H9 (cell line): ENCODE results near the gene TGFBRAP1. TPM values are rescaled to one million over a fixed set of nuclear protein-coding genes. Genes with fewer than 3 reads are reported as not detected.

Source experiments
- DNase-seq: peaks from one replicate; pipeline ENCODE4 v3.0.0-alpha.2; 2017
- H2AFZ ChIP-seq: one replicate; pipeline ENCODE4 v1.6.1; 2013; ENCODE audit warnings: mild to moderate bottlenecking, low read length, control low read depth, moderate library complexity
- H2AK5ac ChIP-seq: 2 replicates; pipeline ENCODE4 v1.6.1; 2013; ENCODE audit warnings: low read length, control low read depth, mixed read lengths; ENCODE audit not compliant: insufficient read length
- H2BK120ac ChIP-seq: one replicate; pipeline ENCODE4 v1.6.1; 2013; ENCODE audit warnings: low read depth, mild to moderate bottlenecking, low read length, control low read depth, inconsistent platforms; ENCODE audit not compliant: poor library complexity, severe bottlenecking
- H2BK12ac ChIP-seq: 2 replicates; pipeline ENCODE4 v1.6.1; 2013; ENCODE audit warnings: low read length, control low read depth, mixed read lengths, low read depth; ENCODE audit not compliant: insufficient read length
- H2BK15ac ChIP-seq: 2 replicates; pipeline ENCODE4 v1.6.1; 2013; ENCODE audit warnings: low read depth, low read length, control low read depth
- H2BK20ac ChIP-seq: one replicate; pipeline ENCODE4 v1.6.1; 2013; ENCODE audit warnings: low read depth, mild to moderate bottlenecking, low read length, control low read depth, inconsistent platforms; ENCODE audit not compliant: poor library complexity, severe bottlenecking
- H2BK5ac ChIP-seq: 2 replicates; pipeline ENCODE4 v1.6.1; 2013; ENCODE audit warnings: low read length, control low read depth, mixed read lengths; ENCODE audit not compliant: insufficient read length
- H3K14ac ChIP-seq: 2 replicates; pipeline ENCODE4 v1.6.1; 2013; ENCODE audit warnings: low read length, control low read depth; ENCODE audit not compliant: insufficient read depth
- H3K18ac ChIP-seq: 2 replicates; pipeline ENCODE4 v1.6.1; 2013; ENCODE audit warnings: low read depth, mild to moderate bottlenecking, mixed read lengths, low read length, control low read depth; ENCODE audit not compliant: insufficient read length
- H3K23ac ChIP-seq: 2 replicates; pipeline ENCODE4 v1.6.1; 2013; ENCODE audit warnings: low read length, control low read depth, mixed read lengths, low read depth; ENCODE audit not compliant: insufficient read length
- H3K23me2 ChIP-seq: 2 replicates; pipeline ENCODE4 v1.6.1; 2013; ENCODE audit warnings: low read depth, mild to moderate bottlenecking, mixed read lengths, low read length, control low read depth; ENCODE audit not compliant: insufficient read length, poor library complexity, severe bottlenecking
- H3K27ac ChIP-seq: 2 replicates; pipeline ENCODE4 v1.5.1; 2013; ENCODE audit warnings: low read length, control low read depth, mixed read lengths, low read depth; ENCODE audit not compliant: insufficient read length
- H3K27me3 ChIP-seq: 2 replicates; pipeline ENCODE4 v1.6.1; 2013; ENCODE audit warnings: low read length, control low read depth, inconsistent platforms; ENCODE audit not compliant: insufficient read depth
- H3K4ac ChIP-seq: 2 replicates; pipeline ENCODE4 v1.6.1; 2013; ENCODE audit warnings: low read depth, mild to moderate bottlenecking, control low read depth, inconsistent platforms, low read length, moderate library complexity
- H3K4me1 ChIP-seq: 2 replicates; pipeline ENCODE4 v1.6.1; 2013; ENCODE audit warnings: low read length, control low read depth, inconsistent platforms; ENCODE audit not compliant: insufficient read depth
- H3K4me2 ChIP-seq: 2 replicates; pipeline ENCODE4 v1.6.1; 2013; ENCODE audit warnings: low read length, control low read depth, mixed read lengths; ENCODE audit not compliant: insufficient read length, insufficient read depth
- H3K56ac ChIP-seq: 2 replicates; pipeline ENCODE4 v1.6.1; 2013; ENCODE audit warnings: low read depth, mild to moderate bottlenecking, mixed read lengths, low read length, control low read depth; ENCODE audit not compliant: insufficient read length
- H3K79me1 ChIP-seq: 2 replicates; pipeline ENCODE4 v1.6.1; 2013; ENCODE audit warnings: low read depth, mild to moderate bottlenecking, moderate library complexity, low read length, control low read depth, inconsistent platforms; ENCODE audit not compliant: insufficient read depth, poor library complexity, severe bottlenecking
- H3K79me2 ChIP-seq: 2 replicates; pipeline ENCODE4 v1.6.1; 2013; ENCODE audit warnings: low read length, control low read depth, inconsistent platforms; ENCODE audit not compliant: insufficient read depth
- H3K9ac ChIP-seq: 2 replicates; pipeline ENCODE4 v1.6.1; 2013; ENCODE audit warnings: low read length, control low read depth, mixed read lengths; ENCODE audit not compliant: insufficient read length; ENCODE audit errors: extremely low read depth
- H3K9me3 ChIP-seq: one replicate; pipeline ENCODE4 v1.6.1; 2013; ENCODE audit warnings: low read depth, low read length, inconsistent platforms; ENCODE audit not compliant: control insufficient read depth
- H3T11ph ChIP-seq: one replicate; pipeline ENCODE4 v1.6.1; 2013; ENCODE audit warnings: mild to moderate bottlenecking, low read length, control low read depth, inconsistent platforms
- H4K20me1 ChIP-seq: one replicate; pipeline ENCODE4 v1.6.1; 2013; ENCODE audit not compliant: control insufficient read depth, insufficient read length, insufficient read depth
- H4K5ac ChIP-seq: 2 replicates; pipeline ENCODE4 v1.6.1; 2013; ENCODE audit warnings: low read depth, mild to moderate bottlenecking, mixed read lengths, low read length, control low read depth; ENCODE audit not compliant: insufficient read length
- H4K8ac ChIP-seq: replicated peaks from 2 replicates; pipeline ENCODE4 v1.6.1; 2013; ENCODE audit warnings: low read length, control low read depth, mixed read lengths, low read depth; ENCODE audit not compliant: insufficient read length
- H4K91ac ChIP-seq: 2 replicates; pipeline ENCODE4 v1.6.1; 2013; ENCODE audit warnings: low read depth, mild to moderate bottlenecking, moderate library complexity, mixed read lengths, low read length, control low read depth; ENCODE audit not compliant: insufficient read length
- H3K27ac Mint-ChIP-seq, 3 experiments: 2 replicates in 2 of 3; 3 replicates in 1 of 3; pipeline ENCODE4 v1.8.0; 2020 to 2021; ENCODE audit warnings: mixed read lengths in 3 of 3, mild to moderate bottlenecking in 1 of 3, moderate library complexity in 1 of 3
- H3K27me3 Mint-ChIP-seq: 2 replicates; pipeline ENCODE4 v1.8.0; 2021; ENCODE audit warnings: low read depth, mild to moderate bottlenecking, moderate library complexity, mixed read lengths
- H3K36me3 Mint-ChIP-seq, 3 experiments: 2 replicates in 2 of 3; 3 replicates in 1 of 3; pipeline ENCODE4 v1.8.0; 2020 to 2021; ENCODE audit warnings: low read depth in 3 of 3, mixed read lengths in 3 of 3; ENCODE audit not compliant: insufficient read depth in 1 of 3
- H3K4me1 Mint-ChIP-seq, 2 experiments: 2 replicates each; pipeline ENCODE4 v1.8.0; 2020; ENCODE audit warnings: mixed read lengths in 2 of 2
- H3K4me3 Mint-ChIP-seq, 2 experiments: 2 replicates in 1 of 2; 3 replicates in 1 of 2; pipeline ENCODE4 v1.8.0; 2020 to 2021; ENCODE audit warnings: mild to moderate bottlenecking in 2 of 2, mixed read lengths in 2 of 2, moderate library complexity in 1 of 2
- H3K9me3 Mint-ChIP-seq, 2 experiments: 2 replicates in 1 of 2; 3 replicates in 1 of 2; pipeline ENCODE4 v1.8.0; 2020; ENCODE audit warnings: mild to moderate bottlenecking in 2 of 2, mixed read lengths in 2 of 2, moderate library complexity in 1 of 2
- WGBS: extraction: QIAGEN DNeasy Blood & Tissue Kit; methylation state at CpG from one replicate; pipeline ENCODE4 v1.1.7; 2013; ENCODE audit warnings: missing lambda C conversion rate, low lambda C conversion rate, mixed read lengths; ENCODE audit not compliant: insufficient read length; ENCODE audit errors: extremely low coverage; 5-methylcytosine and 5-hydroxymethylcytosine counted together
- total RNA-seq: library from RNA; stranded (reverse); gene quantifications from 2 replicates; pipeline ENCODE4 v1.2.1, GENCODE V29; 2021
- TF ChIP-seq, protein P1 (sequence below): fragments of 200-600 bp; sonication (generic); conservative IDR thresholded peaks from 3 replicates; pipeline ENCODE4 v1.8.0; 2021; ENCODE audit warnings: antibody characterized with exemption, mild to moderate bottlenecking

TGFBRAP1 gene
- total RNA-seq, 1 experiment from 2014 or later = 23.6 TPM

DNA sequence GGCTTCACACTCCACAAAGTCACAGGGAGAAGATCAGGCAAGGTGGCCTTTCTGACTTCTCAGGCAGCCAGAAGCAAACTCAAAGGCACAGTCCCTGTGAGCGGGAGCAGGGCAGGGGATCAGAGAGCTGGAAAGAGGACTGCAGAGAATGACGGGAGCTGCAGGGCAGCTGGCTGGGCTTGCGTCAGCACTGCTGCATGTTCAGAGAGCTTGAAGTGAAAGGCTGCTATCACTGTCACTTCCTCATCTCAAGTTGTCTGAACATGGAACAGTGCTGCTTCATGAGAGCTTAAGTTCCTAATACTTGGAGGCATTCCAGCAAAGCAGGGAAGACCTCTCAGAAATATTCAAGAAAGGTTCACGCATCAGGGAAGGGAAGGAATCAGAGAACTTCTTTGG lies 20.4 kb downstream of the TGFBRAP1 start:
- no peak overlapping the region for H2AK5ac ChIP-seq
- H2BK15ac ChIP-seq = no peak overlapping the region
- no peak overlapping the region for H3K18ac ChIP-seq
- H3K23me2 ChIP-seq = no peaks in the 10 kb centered on the region
- Mint-ChIP-seq H3K4me1 (peaks cover 15 to 16% of the 10 kb centered on the region in 2 experiments), H3K9me3 (no peaks in the 10 kb centered on the region), H3K27me3 (no peaks in the 10 kb centered on the region), H3K27ac (peak overlapping the region in 2 of 3 experiments; percentile 43 to 68; a peak in 5 of 7 replicates), H3K36me3 (peaks cover 4 to 22% (median 12%) of the 10 kb centered on the region in 3 experiments; a peak in 6 of 7 replicates), H3K4me3 (no peak overlapping the region)
- H3K4ac ChIP-seq = no peak overlapping the region
- H3T11ph ChIP-seq = no peak overlapping the region
- H2BK5ac ChIP-seq = no peak overlapping the region
- TF ChIP-seq, protein P1, sequence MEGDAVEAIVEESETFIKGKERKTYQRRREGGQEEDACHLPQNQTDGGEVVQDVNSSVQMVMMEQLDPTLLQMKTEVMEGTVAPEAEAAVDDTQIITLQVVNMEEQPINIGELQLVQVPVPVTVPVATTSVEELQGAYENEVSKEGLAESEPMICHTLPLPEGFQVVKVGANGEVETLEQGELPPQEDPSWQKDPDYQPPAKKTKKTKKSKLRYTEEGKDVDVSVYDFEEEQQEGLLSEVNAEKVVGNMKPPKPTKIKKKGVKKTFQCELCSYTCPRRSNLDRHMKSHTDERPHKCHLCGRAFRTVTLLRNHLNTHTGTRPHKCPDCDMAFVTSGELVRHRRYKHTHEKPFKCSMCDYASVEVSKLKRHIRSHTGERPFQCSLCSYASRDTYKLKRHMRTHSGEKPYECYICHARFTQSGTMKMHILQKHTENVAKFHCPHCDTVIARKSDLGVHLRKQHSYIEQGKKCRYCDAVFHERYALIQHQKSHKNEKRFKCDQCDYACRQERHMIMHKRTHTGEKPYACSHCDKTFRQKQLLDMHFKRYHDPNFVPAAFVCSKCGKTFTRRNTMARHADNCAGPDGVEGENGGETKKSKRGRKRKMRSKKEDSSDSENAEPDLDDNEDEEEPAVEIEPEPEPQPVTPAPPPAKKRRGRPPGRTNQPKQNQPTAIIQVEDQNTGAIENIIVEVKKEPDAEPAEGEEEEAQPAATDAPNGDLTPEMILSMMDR = no peak
- no peaks in the 10 kb centered on the region for H4K20me1 ChIP-seq
- no CpG with 5 or more reads among the region's 4 CpGs for WGBS
- no peak overlapping the region for H2BK20ac ChIP-seq
- no peak overlapping the region for H3K4me2 ChIP-seq
- no peak overlapping the region for H2AFZ ChIP-seq
- H3K79me2 ChIP-seq = no peaks in the 10 kb centered on the region; the same call in 1 of the 2 replicates
- no peak overlapping the region for H4K5ac ChIP-seq
- no peak overlapping the region for H2BK12ac ChIP-seq
- H4K8ac ChIP-seq = no peak overlapping the region
- H3K23ac ChIP-seq = no peak overlapping the region
- H4K91ac ChIP-seq = no peak overlapping the region
- no peak overlapping the region for H3K56ac ChIP-seq
- no peak overlapping the region for H3K27ac ChIP-seq
- H3K27me3 ChIP-seq = no peaks in the 10 kb centered on the region
- H3K9me3 ChIP-seq = no peaks in the 10 kb centered on the region
- H3K9ac ChIP-seq = no peak overlapping the region
- H3K79me1 ChIP-seq = peaks cover 5% of the 10 kb centered on the region
- H3K4me1 ChIP-seq = no peaks in the 10 kb centered on the region; the same call in 1 of the 2 replicates
- DNase-seq = no peak
- H2BK120ac ChIP-seq = no peak overlapping the region
- H3K14ac ChIP-seq = no peak overlapping the region
